ENCODE data around the gene G3BP2. TPM values are rescaled to one million over a fixed set of nuclear protein-coding genes. Genes with fewer than 3 reads are reported as not detected.
"Not testable (repeated sequence)": the region's sequence is repeated elsewhere in the genome, so short reads cannot be mapped to it uniquely, and the experiment has no call there.

G3BP2 gene
- total RNA-seq, 1 donor from 2014 or later = 146 TPM

- intact Hi-C loops (cut with micrococcal nuclease) = no loop called here
Measured at GRCh38 chr4:75685546-75686189, 12.5 kb upstream of the G3BP2 start.

- intact Hi-C loops (cut with micrococcal nuclease) = loop anchor here (2.0 kb wide), 1 partner anchor 15 kb away; no protein-coding TSS in a partner anchor
Measured at GRCh38 chr4:75683482-75684155, 10.4 kb upstream of the G3BP2 start.

- intact Hi-C loops (cut with micrococcal nuclease) = no loop called here
Measured at GRCh38 chr4:75679876-75680575, 6.8 kb upstream of the G3BP2 start.

GRCh38 chr4:75678965-75679364 lies 5.8 kb upstream of the G3BP2 start:
- intact Hi-C loops (cut with micrococcal nuclease) = no loop called here

- intact Hi-C loops (cut with micrococcal nuclease) = no loop called here
Measured at GRCh38 chr4:75678473-75678872, 5.3 kb upstream of the G3BP2 start.

GRCh38 chr4:75675004-75675531 lies 1.9 kb upstream of the G3BP2 start:
- intact Hi-C loops (cut with micrococcal nuclease) = no loop called here

- intact Hi-C loops (cut with micrococcal nuclease) = loop anchor here (1.0 to 5.0 kb wide), 11 partner anchors 19 to 1483 kb away; partner anchors contain the start of genes CCNG2, CDKL2, NUP54 and RCHY1
Measured at GRCh38 chr4:75673959-75674328, 733 bp upstream of the G3BP2 start.

GRCh38 chr4:75672461-75673026 lies 667 bp downstream of the G3BP2 start:
- intact Hi-C loops (cut with micrococcal nuclease) = loop anchor here (1.0 to 5.0 kb wide), 12 partner anchors 17 to 1484 kb away; partner anchors contain the start of genes CCNG2, CDKL2, NUP54 and RCHY1

- intact Hi-C loops (cut with micrococcal nuclease) = loop anchor here (1.0 to 5.0 kb wide), 4 partner anchors 36 to 1485 kb away; partner anchors contain the start of genes CCNG2 and SDAD1
Measured at GRCh38 chr4:75671802-75672421, 1.3 kb downstream of the G3BP2 start.

- intact Hi-C loops (cut with micrococcal nuclease) = no loop called here
Measured at GRCh38 chr4:75668596-75668995, 4.6 kb downstream of the G3BP2 start.

GRCh38 chr4:75667636-75668035 lies 5.6 kb downstream of the G3BP2 start:
- intact Hi-C loops (cut with micrococcal nuclease) = not testable (repeated sequence)

- intact Hi-C loops (cut with micrococcal nuclease) = loop anchor here (1.0 kb wide), 1 partner anchor 9 kb away; no protein-coding TSS in a partner anchor
Measured at GRCh38 chr4:75666299-75666698, 6.9 kb downstream of the G3BP2 start.

- intact Hi-C loops (cut with micrococcal nuclease) = not testable (repeated sequence)
Measured at GRCh38 chr4:75664604-75665003, 8.6 kb downstream of the G3BP2 start.

- intact Hi-C loops (cut with micrococcal nuclease) = no loop called here
Measured at GRCh38 chr4:75662626-75663025, 10.6 kb downstream of the G3BP2 start.

- intact Hi-C loops (cut with micrococcal nuclease) = no loop called here
Measured at GRCh38 chr4:75660491-75660890, 12.7 kb downstream of the G3BP2 start.

- intact Hi-C loops (cut with micrococcal nuclease) = no loop called here
Measured at GRCh38 chr4:75659512-75660031, 13.6 kb downstream of the G3BP2 start.

GRCh38 chr4:75658876-75659275 lies 14.3 kb downstream of the G3BP2 start:
- intact Hi-C loops (cut with micrococcal nuclease) = no loop called here

- intact Hi-C loops (cut with micrococcal nuclease) = loop anchor here (1.0 kb wide), 10 partner anchors 18 to 1420 kb away; partner anchors contain the start of genes CCNI, CDKL2, G3BP2 and NAAA
Measured at GRCh38 chr4:75655562-75655961, 17.6 kb downstream of the G3BP2 start.

- intact Hi-C loops (cut with micrococcal nuclease) = loop anchor here (1.0 kb wide), 10 partner anchors 18 to 1420 kb away; partner anchors contain the start of genes CCNI, CDKL2, G3BP2 and NAAA
Measured at GRCh38 chr4:75654905-75655304, 18.3 kb downstream of the G3BP2 start.

- intact Hi-C loops (cut with micrococcal nuclease) = no loop called here
Measured at GRCh38 chr4:75653845-75654503, 19.2 kb downstream of the G3BP2 start.

All from T-helper 1 cell treated with Interleukin-12 subunit alpha and Interleukin-12 subunit beta and Interleukin-4 antibody, amounts not matched to agents 30 ng/mL and 1 ng/mL, for 36 hours (primary cell).